Measurements from ENCODE around the gene HYPK.

- TF ChIP-seq CTCF (IDR thresholded peaks at IDR 0.05) (no peak), POLR2A (IDR thresholded peaks at IDR 0.05) (no peak)
Measured at GRCh38 chr15:43771816-43772215, 28.6 kb upstream of the HYPK start.
